Kidney epithelial cell (primary cell): ENCODE data around the gene SRSF4. TPM values are rescaled to one million over a fixed set of nuclear protein-coding genes. Genes with fewer than 3 reads are reported as not detected.

ENCODE experiments used
- DNase-seq: peaks from one replicate; pipeline ENCODE4 v3.0.0-alpha.2; 2010; ENCODE audit warnings: low read depth
- H3K27me3 ChIP-seq: 2 replicates; pipeline ENCODE4 v1.6.0; 2011; ENCODE audit warnings: low read length; ENCODE audit not compliant: control insufficient read depth, insufficient read depth
- H3K36me3 ChIP-seq: 2 replicates; pipeline ENCODE4 v1.5.1; 2011; ENCODE audit warnings: low read length; ENCODE audit not compliant: control insufficient read depth, insufficient read depth
- H3K4me3 ChIP-seq: 2 replicates; pipeline ENCODE4 v1.5.1; 2011; ENCODE audit warnings: low read depth, mild to moderate bottlenecking, control low read depth, low read length
- total RNA-seq: library from RNA; depleted of rRNA; stranded (reverse); fragments of >200 nt; gene quantifications from 2 replicates; pipeline ENCODE4 v1.2.3, GENCODE V29; 2015
- TF ChIP-seq, protein P1 (sequence below): IDR thresholded peaks from 2 replicates; pipeline ENCODE4 v1.5.1; 2011; ENCODE audit warnings: mild to moderate bottlenecking, moderate library complexity, low read length, control low read depth, inconsistent platforms; ENCODE audit not compliant: insufficient read depth, poor library complexity, severe bottlenecking

SRSF4 gene
- total RNA-seq, 1 donor from 2014 or later: 40.2 TPM

- Histone ChIP-seq H3K4me3 (no peak overlapping the region), H3K27me3 (no peaks in the 10 kb centered on the region), H3K36me3 (peaks cover 3% of the 10 kb centered on the region)
- DNase-seq: no peak
- TF ChIP-seq, protein P1, sequence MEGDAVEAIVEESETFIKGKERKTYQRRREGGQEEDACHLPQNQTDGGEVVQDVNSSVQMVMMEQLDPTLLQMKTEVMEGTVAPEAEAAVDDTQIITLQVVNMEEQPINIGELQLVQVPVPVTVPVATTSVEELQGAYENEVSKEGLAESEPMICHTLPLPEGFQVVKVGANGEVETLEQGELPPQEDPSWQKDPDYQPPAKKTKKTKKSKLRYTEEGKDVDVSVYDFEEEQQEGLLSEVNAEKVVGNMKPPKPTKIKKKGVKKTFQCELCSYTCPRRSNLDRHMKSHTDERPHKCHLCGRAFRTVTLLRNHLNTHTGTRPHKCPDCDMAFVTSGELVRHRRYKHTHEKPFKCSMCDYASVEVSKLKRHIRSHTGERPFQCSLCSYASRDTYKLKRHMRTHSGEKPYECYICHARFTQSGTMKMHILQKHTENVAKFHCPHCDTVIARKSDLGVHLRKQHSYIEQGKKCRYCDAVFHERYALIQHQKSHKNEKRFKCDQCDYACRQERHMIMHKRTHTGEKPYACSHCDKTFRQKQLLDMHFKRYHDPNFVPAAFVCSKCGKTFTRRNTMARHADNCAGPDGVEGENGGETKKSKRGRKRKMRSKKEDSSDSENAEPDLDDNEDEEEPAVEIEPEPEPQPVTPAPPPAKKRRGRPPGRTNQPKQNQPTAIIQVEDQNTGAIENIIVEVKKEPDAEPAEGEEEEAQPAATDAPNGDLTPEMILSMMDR: no peak
Observed at GRCh38 chr1:29208442-29208841, 26.7 kb upstream of the SRSF4 start.

DNA sequence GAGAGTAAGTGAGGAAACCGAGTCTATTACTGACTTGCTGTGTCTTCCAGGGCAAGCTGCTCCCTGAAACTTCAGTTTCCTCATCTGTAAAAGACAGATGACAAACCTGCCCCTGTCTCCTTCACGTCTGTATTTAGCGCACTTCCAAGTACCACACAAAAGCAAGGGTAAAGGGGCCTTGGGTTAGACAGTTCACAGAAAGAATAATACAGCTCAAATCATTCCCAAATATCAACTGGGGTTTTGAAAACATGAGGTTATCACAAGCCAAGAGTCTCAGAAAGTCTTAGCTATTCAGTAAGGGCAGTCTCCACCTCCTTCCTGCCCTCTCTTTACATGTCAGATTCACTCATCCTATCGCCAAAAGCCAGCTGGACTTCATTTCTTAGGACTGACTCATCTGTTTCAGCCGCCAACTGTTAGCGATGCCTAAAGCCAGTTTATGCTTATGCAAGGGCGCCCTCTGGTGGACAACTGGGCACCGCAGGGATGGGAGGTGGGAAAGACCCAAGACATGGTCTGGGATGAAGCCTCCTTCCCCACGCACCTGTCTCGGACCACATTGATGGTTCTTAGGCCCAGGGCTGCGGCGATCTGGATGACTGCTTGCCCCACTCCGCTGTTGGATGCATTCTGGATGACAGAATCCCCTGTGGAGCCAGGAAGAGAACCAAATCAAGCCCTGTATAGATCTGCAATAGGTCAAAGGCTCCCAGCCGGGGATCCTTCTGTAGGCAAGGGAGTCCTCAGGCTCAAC lies 21.1 kb upstream of the SRSF4 start:
- no peak overlapping the region for H3K4me3 ChIP-seq
- H3K36me3 ChIP-seq: peaks cover 5% of the 10 kb centered on the region
- TF ChIP-seq, protein P1: peak; percentile 94
- peak; percentile 91 for DNase-seq
- no peaks in the 10 kb centered on the region for H3K27me3 ChIP-seq

GRCh38 chr1:29202053-29202452 lies 20.4 kb upstream of the SRSF4 start:
- TF ChIP-seq, protein P1: no peak
- H3K27me3 ChIP-seq: no peaks in the 10 kb centered on the region

DNA sequence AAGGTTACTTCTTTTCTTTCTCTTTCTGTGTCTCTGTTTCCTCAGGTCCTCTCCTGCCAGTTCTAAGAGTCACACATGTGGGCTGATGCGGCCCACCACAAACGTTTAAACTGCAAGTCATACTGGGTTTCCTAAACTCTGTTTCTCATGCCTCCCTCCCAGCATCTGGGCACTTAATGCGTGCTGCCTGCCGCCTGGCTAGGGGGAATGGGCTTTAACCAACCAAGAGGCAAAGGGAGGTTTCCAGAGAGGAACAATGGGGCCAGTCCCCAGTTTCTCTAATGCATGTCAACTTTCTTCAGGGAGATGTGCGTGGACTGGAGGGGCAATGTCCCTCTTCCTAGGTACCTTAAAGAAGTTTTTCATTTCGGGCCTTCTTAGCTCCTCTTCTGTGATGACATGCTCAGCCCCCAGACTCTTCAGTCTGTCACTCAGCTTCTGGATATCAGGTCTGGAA lies 19.9 kb upstream of the SRSF4 start:
- TF ChIP-seq, protein P1: no peak
- H3K27me3 ChIP-seq: no peaks in the 10 kb centered on the region
- no peak for DNase-seq
- H3K4me3 ChIP-seq: no peak overlapping the region
- H3K36me3 ChIP-seq: peaks cover 4% of the 10 kb centered on the region

More at GRCh38 chr1:29202053-29202452, 20.4 kb upstream of the SRSF4 start:
- peaks cover 5% of the 10 kb centered on the region for H3K36me3 ChIP-seq
- DNase-seq: no peak
- H3K4me3 ChIP-seq: no peak overlapping the region

DNA sequence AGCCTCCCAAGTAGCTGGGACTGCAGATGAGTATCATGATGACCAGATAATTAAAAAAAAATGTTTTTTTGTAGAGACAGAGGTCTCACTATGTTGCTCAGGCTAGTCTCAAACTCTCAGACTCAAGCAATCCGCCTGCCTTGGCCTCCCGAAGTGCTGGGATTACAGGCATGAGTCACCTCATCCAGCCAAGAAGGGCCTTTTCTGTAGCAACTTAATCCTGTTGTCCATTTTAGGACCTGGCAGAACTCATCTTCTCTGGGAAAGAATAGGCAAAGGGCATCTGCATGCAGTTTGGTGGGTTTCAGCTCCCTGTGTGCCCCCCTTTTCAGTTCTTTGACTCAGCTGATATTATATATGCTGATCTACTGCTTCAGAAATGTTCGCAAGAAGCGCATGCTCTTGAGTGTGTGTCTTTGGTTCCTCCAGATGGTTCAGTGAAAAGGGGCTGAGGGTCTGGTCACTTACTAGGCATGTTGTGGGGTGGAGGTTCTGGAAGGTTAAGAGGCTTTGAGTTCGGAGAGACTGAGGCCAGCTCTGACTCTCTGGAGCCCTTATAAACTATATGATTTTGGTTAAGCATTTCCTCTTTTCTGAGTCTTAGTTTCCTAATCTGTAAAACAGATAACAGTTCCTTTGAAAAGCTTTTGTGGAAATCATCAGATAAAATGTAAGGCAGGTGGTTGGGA lies 19.4 kb upstream of the SRSF4 start:
- no peak for DNase-seq
- Histone ChIP-seq H3K27me3 (no peaks in the 10 kb centered on the region), H3K4me3 (no peak overlapping the region), H3K36me3 (peaks cover 4% of the 10 kb centered on the region)
- TF ChIP-seq, protein P1: no peak
